Endothelial cell of umbilical vein (primary cell): Measurements from ENCODE around the gene HSPG2. TPM values are rescaled to one million over a fixed set of nuclear protein-coding genes. Genes with fewer than 3 reads are reported as not detected.

Experiments used
- BruUV-seq: library from RNA; stranded (reverse); fragments of 400-500 nt; replicated peaks from 2 replicates; lab custom pipeline; 2021; lab: Mats Ljungman, UMichigan
- CTCF ChIA-PET: fragments of 300-600, 350-600 bp; sonication (Branson Sonifier 250); formaldehyde crosslinking; loops from one replicate; lab custom pipeline; 2021; ENCODE audit warnings: antibody characterized with exemption, inconsistent platforms; lab: Charles Lee
- POLR2A ChIA-PET: fragments of 300-600, 350-600 bp; sonication (Branson Sonifier 250); formaldehyde crosslinking; loops from one replicate; lab custom pipeline; 2021; ENCODE audit warnings: antibody characterized with exemption, inconsistent platforms; lab: Charles Lee
- DNase-seq: peaks from one replicate; pipeline ENCODE4 v3.0.0-alpha.2; 2011; ENCODE audit warnings: low read depth, low spot score
- FAIRE-seq: peaks from 2 replicates; lab custom pipeline; 2011; peaks lifted over from hg19 to GRCh38; lab: Jason Lieb, UNC
- H2AFZ ChIP-seq: 2 replicates; pipeline ENCODE4 v1.6.0; 2012; ENCODE audit warnings: low read depth, low read length, control low read depth, inconsistent platforms
- H3K27ac ChIP-seq: 2 replicates; pipeline ENCODE4 v1.5.1; 2011; ENCODE audit warnings: low read depth, mild to moderate bottlenecking, control low read depth, low read length, moderate library complexity; ENCODE audit not compliant: insufficient read depth
- H3K27me3 ChIP-seq, 2 experiments: 2 replicates each; pipeline versions ENCODE4 v1.6.0 to v1.6.1; 2011; ENCODE audit warnings: low read length in 2 of 2, mixed read lengths in 1 of 2; ENCODE audit not compliant: control insufficient read depth in 2 of 2, insufficient read depth in 2 of 2
- H3K36me3 ChIP-seq, 2 experiments: 2 replicates in 1 of 2; 3 replicates in 1 of 2; pipeline ENCODE4 v1.5.1; 2011; ENCODE audit warnings: low read length in 2 of 2, mild to moderate bottlenecking in 1 of 2, moderate library complexity in 1 of 2; ENCODE audit not compliant: control insufficient read depth in 2 of 2, insufficient read depth in 2 of 2; ENCODE audit errors: extremely low read depth in 1 of 2
- H3K4me1 ChIP-seq: 3 replicates; pipeline ENCODE4 v1.5.1; 2011; ENCODE audit warnings: mild to moderate bottlenecking, low read length; ENCODE audit not compliant: control insufficient read depth, insufficient read depth; ENCODE audit errors: extremely low read depth
- H3K4me2 ChIP-seq: 2 replicates; pipeline ENCODE4 v1.6.1; 2011; ENCODE audit warnings: low read length, control low read depth, mixed read lengths; ENCODE audit not compliant: insufficient read depth
- H3K4me3 ChIP-seq, 3 experiments: fragments of 200-600 bp in 1 of 3; sonication (generic), shearing (Covaris generic) in 1 of 3; replicated peaks in 1 of 3; 2 replicates each; pipeline ENCODE4 v1.5.1; 2011 to 2016; ENCODE audit warnings: control low read depth in 3 of 3, low read length in 3 of 3, mild to moderate bottlenecking in 2 of 3, inconsistent platforms in 1 of 3, low read depth in 1 of 3, moderate library complexity in 1 of 3; ENCODE audit not compliant: insufficient read depth in 1 of 3
- H3K79me2 ChIP-seq: 2 replicates; pipeline ENCODE4 v1.6.0; 2012; ENCODE audit warnings: low read length, inconsistent platforms; ENCODE audit not compliant: control insufficient read depth, insufficient read depth
- H3K9ac ChIP-seq: replicated peaks from 2 replicates; pipeline ENCODE3; 2011; ENCODE audit warnings: low read length, control low read depth; ENCODE audit not compliant: insufficient read depth; ENCODE audit errors: extremely low read depth
- H3K9me1 ChIP-seq: replicated peaks from 3 replicates; pipeline ENCODE4 v1.6.0; 2011; ENCODE audit warnings: mild to moderate bottlenecking, low read length; ENCODE audit not compliant: control insufficient read depth, insufficient read depth; ENCODE audit errors: extremely low read depth
- H3K9me3 ChIP-seq: replicated peaks from 2 replicates; pipeline ENCODE4 v1.5.1; 2012; ENCODE audit warnings: low read length, inconsistent platforms; ENCODE audit not compliant: control insufficient read depth, insufficient read depth
- H4K20me1 ChIP-seq: replicated peaks from 2 replicates; pipeline ENCODE3; 2011; ENCODE audit warnings: mild to moderate bottlenecking, low read length; ENCODE audit not compliant: control insufficient read depth, insufficient read depth; ENCODE audit errors: extremely low read depth
- CTCF ChIP-seq, 2 donors: IDR thresholded peaks; 1 replicate in 1 of 2; 2 replicates in 1 of 2; pipeline ENCODE4 v1.5.1; 2011; ENCODE audit warnings: low read length in 2 of 2, mild to moderate bottlenecking in 2 of 2, moderate library complexity in 2 of 2, control low read depth in 1 of 2, inconsistent platforms in 1 of 2, low read depth in 1 of 2; ENCODE audit not compliant: insufficient read depth in 1 of 2; ENCODE audit errors: extremely low read depth in 1 of 2
- EZH2 ChIP-seq: IDR thresholded peaks from 2 replicates; pipeline ENCODE4 v1.6.1; 2012; ENCODE audit warnings: borderline replicate concordance, low read depth, mild to moderate bottlenecking, moderate library complexity, low read length, inconsistent platforms; ENCODE audit not compliant: severe bottlenecking
- FOS ChIP-seq: IDR thresholded peaks from 2 replicates; pipeline ENCODE4 v1.6.1; 2011; ENCODE audit warnings: mild to moderate bottlenecking, low read length, moderate library complexity, borderline replicate concordance; ENCODE audit not compliant: insufficient read depth
- JUN ChIP-seq: IDR thresholded peaks from 2 replicates; pipeline ENCODE4 v1.6.1; 2011; ENCODE audit warnings: borderline replicate concordance, low read depth; ENCODE audit not compliant: insufficient read length, insufficient read depth
- MAX ChIP-seq: IDR thresholded peaks from 2 replicates; pipeline ENCODE4 v1.6.1; 2011; ENCODE audit not compliant: insufficient read depth, insufficient read length
- MYC ChIP-seq: IDR thresholded peaks from one replicate; pipeline ENCODE4 v1.6.1; 2011; ENCODE audit warnings: mild to moderate bottlenecking, low read depth, low read length
- POLR2AphosphoS5 ChIP-seq: IDR thresholded peaks from 2 replicates; pipeline ENCODE4 v1.6.1; 2012; ENCODE audit warnings: low read depth, mild to moderate bottlenecking, control low read depth, low read length, moderate library complexity; ENCODE audit not compliant: insufficient read depth
- dilution Hi-C: fragments of 300-500 bp; cut with MboI; formaldehyde crosslinking; loops from one replicate; pipeline ENCODE4 v1.15.0; 2019; ENCODE audit warnings: low sequenced_read_pairs; ENCODE audit not compliant: extremely low pct_ligation_motif_present
- intact Hi-C: fragments of 100-400 bp; cut with micrococcal nuclease; formaldehyde crosslinking; loops from one replicate; pipeline ENCODE4 v1.10.0; 2022
- polyA plus RNA-seq, 4 experiments: library from polyadenylated mRNA; depleted of rRNA in 3 of 4; stranded (reverse) in 3 of 4; unstranded in 1 of 4; fragments of >200 nt; gene quantifications; 2 replicates each; pipeline versions ENCODE4 v1.2.1 to v1.2.3, GENCODE V29; 2011 to 2012; ENCODE audit warnings: missing spikeins in 1 of 4
- total RNA-seq: library from RNA; stranded (reverse); gene quantifications from 2 replicates; pipeline ENCODE4 v1.2.3, GENCODE V29; 2021

The HSPG2 gene
- total and polyA plus RNA-seq, 2 donors (not counting 3 experiments of a cell fraction or from before 2014, with no cell fraction given): 734 to 3,499 TPM

- Histone ChIP-seq H3K9me3 (no peaks in the 10 kb centered on the region), H3K9ac (no peak overlapping the region), H2AFZ (no peak overlapping the region), H3K36me3 (peaks cover 78 to 94% of the 10 kb centered on the region in 2 experiments), H3K27ac (no peak overlapping the region), H3K4me2 (no peak overlapping the region), H3K4me3 (no peak overlapping the region), H3K79me2 (peaks cover 77% of the 10 kb centered on the region), H3K4me1 (peaks cover 7% of the 10 kb centered on the region), H4K20me1 (no peaks in the 10 kb centered on the region), H3K9me1 (no peaks in the 10 kb centered on the region), H3K27me3 (no peaks in the 10 kb centered on the region)
- intact Hi-C loops: no loop called here
- no peak for TF ChIP-seq CTCF (IDR thresholded peaks at IDR 0.05; ENCODE audit: extremely low read depth in 1 of 2, insufficient read depth in 1 of 2, low read depth in 1 of 2, low read length in 2 of 2)
- no peak for TF ChIP-seq MYC
- TF ChIP-seq MAX: no peak
- peak; percentile 14 for TF ChIP-seq POLR2AphosphoS5
- no peak for FAIRE-seq
- BruUV-seq: TSS peak; percentile 1
- POLR2A ChIA-PET: no interaction called here
- CTCF ChIA-PET: no interaction called here
- dilution Hi-C loops: no loop called here
- DNase-seq: no peak
Measured at GRCh38 chr1:21874328-21874727, 62.8 kb downstream of the HSPG2 start.

GRCh38 chr1:21873761-21874160, 63.3 kb downstream of the HSPG2 start:
- Histone ChIP-seq H3K36me3 (peaks cover 78 to 93% of the 10 kb centered on the region in 2 experiments), H3K9me3 (no peaks in the 10 kb centered on the region), H3K4me3 (no peak overlapping the region), H3K9me1 (no peaks in the 10 kb centered on the region), H3K79me2 (peaks cover 78% of the 10 kb centered on the region), H4K20me1 (no peaks in the 10 kb centered on the region), H3K4me2 (no peak overlapping the region), H3K27me3 (no peaks in the 10 kb centered on the region), H3K9ac (no peak overlapping the region), H3K4me1 (peaks cover 7% of the 10 kb centered on the region), H3K27ac (no peak overlapping the region), H2AFZ (no peak overlapping the region)
- ChIA-PET POLR2A (no interaction called here), CTCF (no interaction called here)
- intact Hi-C loops: no loop called here
- no peak for FAIRE-seq
- BruUV-seq: no TSS peak
- dilution Hi-C loops: no loop called here
- DNase-seq: no peak
- no peak for TF ChIP-seq EZH2
- no peak for TF ChIP-seq FOS
- TF ChIP-seq JUN: no peak
